HepG2 (cell line): ENCODE results near the gene GGNBP2. TPM values are rescaled to one million over a fixed set of nuclear protein-coding genes. Genes with fewer than 3 reads are reported as not detected.
"Not testable (repeated sequence)": the region's sequence is repeated elsewhere in the genome, so short reads cannot be mapped to it uniquely, and the experiment has no call there.

Experiments used
- ATAC-seq: fragments of 200-7000 bp; cut with Tn5 transposase; 3 replicates; pipeline ENCODE4 v1.9.1; 2020; ENCODE audit warnings: mild to moderate bottlenecking, moderate library complexity
- BruUV-seq: library from RNA; stranded (reverse); fragments of 400-500 nt; replicated peaks from 2 replicates; lab custom pipeline; 2021; lab: Mats Ljungman, UMichigan
- CTCF ChIA-PET: fragments of 300-600 bp; formaldehyde crosslinking; extraction: SDS; loops from one replicate; lab custom pipeline; 2021; ENCODE audit warnings: low total read pairs, inconsistent platforms, low intra/inter-chr PET ratio; lab: Yijun Ruan, JAX
- POLR2A ChIA-PET: fragments of 350-600 bp; sonication (Branson Sonifier 250); formaldehyde crosslinking; loops from one replicate; lab custom pipeline; 2020; ENCODE audit warnings: antibody characterized with exemption, inconsistent platforms; lab: Yijun Ruan, JAX
- DNase-seq: peaks from one replicate; pipeline ENCODE4 v3.0.0-alpha.2; 2015; ENCODE audit warnings: low spot score
- FAIRE-seq: peaks from 3 replicates; lab custom pipeline; 2011; peaks lifted over from hg19 to GRCh38; lab: Jason Lieb, UNC
- H2AFZ ChIP-seq: one replicate; pipeline ENCODE4 v1.6.1; 2011; ENCODE audit warnings: low read length, inconsistent platforms
- H3K27ac ChIP-seq: fragments of 300-600 bp; 3 replicates; pipeline ENCODE4 v1.8.0; 2011; ENCODE audit warnings: mixed run types, mild to moderate bottlenecking, mixed read lengths, low read length, inconsistent platforms; ENCODE audit not compliant: insufficient read depth; ENCODE audit errors: extremely low read length
- H3K27me3 ChIP-seq, 2 experiments: fragments of 200-600 bp in 1 of 2; 2 replicates in 1 of 2; 3 replicates in 1 of 2; pipeline versions ENCODE4 v1.6.0 to v1.8.0; 2011; ENCODE audit warnings: low read length in 2 of 2, mild to moderate bottlenecking in 2 of 2, moderate library complexity in 2 of 2, inconsistent platforms in 1 of 2; ENCODE audit not compliant: insufficient read depth in 2 of 2, control insufficient read depth in 1 of 2
- H3K36me3 ChIP-seq, 2 experiments: fragments of 200-600 bp in 1 of 2; replicated peaks in 1 of 2; 2 replicates in 1 of 2; 3 replicates in 1 of 2; pipeline versions ENCODE4 v1.5.1 to v1.8.0; 2011; ENCODE audit warnings: low read length in 2 of 2, inconsistent platforms in 1 of 2; ENCODE audit not compliant: insufficient read depth in 2 of 2, control insufficient read depth in 1 of 2
- H3K4me1 ChIP-seq: 2 replicates; pipeline ENCODE4 v1.5.1; 2012; ENCODE audit warnings: low read length, inconsistent platforms; ENCODE audit not compliant: insufficient read depth
- H3K4me2 ChIP-seq: 2 replicates; pipeline ENCODE4 v1.6.0; 2011; ENCODE audit warnings: low read depth, low read length, inconsistent platforms
- H3K4me3 ChIP-seq, 3 experiments: fragments of 200-600 bp in 1 of 3; sonication (generic), shearing (Covaris generic) in 1 of 3; replicated peaks in 1 of 3; 2 replicates each; pipeline ENCODE4 v1.5.1; 2011 to 2016; ENCODE audit warnings: low read length in 3 of 3, inconsistent platforms in 2 of 3, low read depth in 2 of 3, mild to moderate bottlenecking in 2 of 3, control low read depth in 1 of 3, mixed read lengths in 1 of 3; ENCODE audit not compliant: insufficient read depth in 1 of 3
- H3K79me2 ChIP-seq: one replicate; pipeline ENCODE4 v1.6.1; 2011; ENCODE audit warnings: low read length, inconsistent platforms; ENCODE audit not compliant: insufficient read depth
- H3K9ac ChIP-seq: 2 replicates; pipeline ENCODE4 v1.6.0; 2011; ENCODE audit warnings: mild to moderate bottlenecking, low read depth, low read length, inconsistent platforms; ENCODE audit not compliant: insufficient read depth
- H3K9me3 ChIP-seq: 2 replicates; pipeline ENCODE4 v1.5.1; 2012; ENCODE audit warnings: mild to moderate bottlenecking, low read length
- H4K20me1 ChIP-seq: 2 replicates; pipeline ENCODE4 v1.6.0; 2011; ENCODE audit warnings: inconsistent platforms, mild to moderate bottlenecking, low read length, moderate library complexity; ENCODE audit not compliant: insufficient read depth
- ATF1 ChIP-seq: IDR thresholded peaks from 2 replicates; pipeline ENCODE4 v1.6.1; 2016; ENCODE audit warnings: mild to moderate bottlenecking, control low read depth
- ERF ChIP-seq: IDR thresholded peaks from 2 replicates; pipeline ENCODE4 v1.6.1; 2018; ENCODE audit warnings: missing biosample characterization, missing genetic modification reagents
- FOXP1 ChIP-seq, 2 experiments: fragments of 450-650 bp in 1 of 2; IDR thresholded peaks; 2 replicates each; pipeline ENCODE4 v1.6.1; 2017 to 2018; ENCODE audit warnings: antibody characterized with exemption in 1 of 2
- SP2 ChIP-seq: sonication (generic); formaldehyde crosslinking; IDR thresholded peaks from 2 replicates; pipeline ENCODE4 v1.5.1; 2020; ENCODE audit warnings: mild to moderate bottlenecking, missing genetic modification reagents
- TCF7L2 ChIP-seq: IDR thresholded peaks from 2 replicates; pipeline ENCODE4 v1.6.1; 2011; ENCODE audit warnings: mild to moderate bottlenecking, low read depth, low read length, moderate library complexity
- ZNF121 ChIP-seq: sonication (generic); formaldehyde crosslinking; IDR thresholded peaks from 2 replicates; pipeline ENCODE4 v1.5.0; 2020; ENCODE audit warnings: mild to moderate bottlenecking, missing genetic modification reagents
- ZNF597 ChIP-seq: sonication (generic); formaldehyde crosslinking; IDR thresholded peaks from 2 replicates; pipeline ENCODE4 v1.5.0; 2020; ENCODE audit warnings: missing genetic modification reagents
- WGBS: methylation state at CpG from one replicate; pipeline ENCODE4 v1.1.6; 2017; ENCODE audit warnings: low lambda C conversion rate; 5-methylcytosine and 5-hydroxymethylcytosine counted together
- in situ Hi-C: cut with HindIII; loops from 2 replicates; pipeline ENCODE4 v1.10.0; 2017; ENCODE audit warnings: low pct_unique_long_range_greater_than_20kb; ENCODE audit not compliant: extremely low pct_ligation_motif_present
- intact Hi-C: fragments of 100-400 bp; cut with micrococcal nuclease; formaldehyde crosslinking; loops from one replicate; pipeline ENCODE4 v1.10.0; 2022; ENCODE audit not compliant: unreplicated experiment
- polyA plus RNA-seq, 8 experiments: library from polyadenylated mRNA; depleted of rRNA in 3 of 8; stranded (reverse) in 7 of 8; unstranded in 1 of 8; fragments of >200 nt; fragmentation: Illumina TruSeq in 4 of 8; extraction: Trizol in 4 of 8; gene quantifications; 2 replicates each; pipeline versions ENCODE4 v1.2.1 to v1.2.3, GENCODE V29; 2011 to 2016; ENCODE audit warnings: low read depth in 4 of 8, missing spikeins in 1 of 8, mixed read lengths in 1 of 8; ENCODE audit not compliant: insufficient read depth in 1 of 8
- total RNA-seq, 5 experiments: library from RNA; depleted of rRNA; stranded (reverse); fragments of >200 nt; fragmentation: Illumina TruSeq; extraction: Trizol; gene quantifications; 2 replicates each; pipeline ENCODE4 v1.2.3, GENCODE V29; 2016; ENCODE audit warnings: low read depth in 1 of 5
- TF ChIP-seq, protein P1 (sequence below): sonication (generic); formaldehyde crosslinking; IDR thresholded peaks from 2 replicates; pipeline ENCODE4 v1.4.0; 2020; ENCODE audit warnings: missing genetic modification reagents, borderline replicate concordance

The GGNBP2 gene
- total and polyA plus RNA-seq, 2 of the 13 experiments (the other 11 are each of a cell fraction or from before 2014, with no cell fraction given), result 53.3 to 84.2 TPM

DNA sequence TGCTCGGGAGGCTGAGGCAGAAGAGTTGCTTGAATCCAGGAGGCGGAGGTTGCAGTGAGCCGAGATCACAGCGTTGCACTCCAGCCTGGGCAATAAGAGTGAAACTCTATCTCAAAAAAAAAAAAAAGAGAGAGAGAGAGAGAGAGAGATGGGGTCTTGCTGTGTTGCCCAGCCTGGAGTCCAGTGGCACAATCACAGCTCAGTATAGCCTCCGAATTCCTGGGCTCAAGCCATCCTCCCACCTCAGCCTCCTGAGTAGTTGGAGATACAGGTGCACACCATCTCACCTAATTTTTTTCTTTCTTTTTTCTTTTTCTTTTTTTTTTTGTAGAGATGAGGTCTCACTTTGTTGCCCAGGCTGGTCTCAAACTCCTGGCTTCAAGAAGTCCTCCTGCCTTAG is 60.3 kb downstream of the GGNBP2 start:
- H4K20me1 ChIP-seq, intact Hi-C loops, H3K9me3 ChIP-seq, BruUV-seq, H3K27ac ChIP-seq, H3K4me2 ChIP-seq, H2AFZ ChIP-seq, ATAC-seq, H3K4me3 ChIP-seq, H3K27me3 ChIP-seq, FAIRE-seq, H3K36me3 ChIP-seq, CTCF ChIA-PET, H3K9ac ChIP-seq, DNase-seq, POLR2A ChIA-PET: not testable (repeated sequence)
- Histone ChIP-seq H3K79me2 (peaks cover 23% of the 10 kb centered on the region), H3K4me1 (peaks cover 29% of the 10 kb centered on the region)
- TF ChIP-seq ZNF121 (CRISPR knock-in tag), result peak; percentile 71
- in situ Hi-C loops, result loop anchor here (25.0 kb wide), 1 partner anchor 632 kb away; no protein-coding TSS in a partner anchor
- WGBS, result 96% methylated on average over 5 of the region's 5 CpGs

GRCh38 chr17:36608280-36608679 is 63.6 kb downstream of the GGNBP2 start:
- ATAC-seq, result no peak
- ChIA-PET CTCF (no interaction called here), POLR2A (no interaction called here)
- TF ChIP-seq ERF (CRISPR knock-in tag) (no peak), ATF1 (CRISPR knock-in tag) (no peak), ZNF597 (CRISPR knock-in tag) (no peak), FOXP1 (IDR thresholded peaks at IDR 0.05) (no peak), FOXP1 (CRISPR knock-in tag; IDR thresholded peaks at IDR 0.05) (no peak), TCF7L2 (no peak), SP2 (CRISPR knock-in tag) (no peak)
- TF ChIP-seq, protein P1, sequence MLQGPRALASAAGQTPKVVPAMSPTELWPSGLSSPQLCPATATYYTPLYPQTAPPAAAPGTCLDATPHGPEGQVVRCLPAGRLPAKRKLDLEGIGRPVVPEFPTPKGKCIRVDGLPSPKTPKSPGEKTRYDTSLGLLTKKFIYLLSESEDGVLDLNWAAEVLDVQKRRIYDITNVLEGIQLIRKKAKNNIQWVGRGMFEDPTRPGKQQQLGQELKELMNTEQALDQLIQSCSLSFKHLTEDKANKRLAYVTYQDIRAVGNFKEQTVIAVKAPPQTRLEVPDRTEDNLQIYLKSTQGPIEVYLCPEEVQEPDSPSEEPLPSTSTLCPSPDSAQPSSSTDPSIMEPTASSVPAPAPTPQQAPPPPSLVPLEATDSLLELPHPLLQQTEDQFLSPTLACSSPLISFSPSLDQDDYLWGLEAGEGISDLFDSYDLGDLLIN (CRISPR knock-in tag), result no peak
- no peak overlapping the region for H3K9ac ChIP-seq
- 93% methylated on average over 7 of the region's 7 CpGs for WGBS
- H3K9me3 ChIP-seq, result no peaks in the 10 kb centered on the region
- peaks cover 7% of the 10 kb centered on the region; the same call in 1 of the 2 replicates for H4K20me1 ChIP-seq
- no peaks in the 10 kb centered on the region for H3K27me3 ChIP-seq
- no peak for DNase-seq
- in situ Hi-C loops (loop anchor here (25.0 kb wide), 1 partner anchor 629 kb away; no protein-coding TSS in a partner anchor), intact Hi-C loops (no loop called here)
- H3K4me2 ChIP-seq, result no peak overlapping the region
- no peak overlapping the region for H3K27ac ChIP-seq
- H2AFZ ChIP-seq, result no peak overlapping the region
- peaks cover 17% of the 10 kb centered on the region for H3K4me1 ChIP-seq
- 0 out of 5 replicates have a peak, but pooled peaks cover 0 to 3% of the 10 kb centered on the region in 2 experiments for H3K36me3 ChIP-seq
- H3K4me3 ChIP-seq, result no peak overlapping the region
- FAIRE-seq, result no peak
- no TSS peak for BruUV-seq
- peaks cover 9% of the 10 kb centered on the region for H3K79me2 ChIP-seq
